ENCODE measurements around the gene PPWD1.
"Not testable (repeated sequence)": the region's sequence is repeated elsewhere in the genome, so short reads cannot be mapped to it uniquely, and the experiment has no call there.

Gene PPWD1

GRCh38 chr5:65562731-65563701 is at the start of gene PPWD1, which contains the start of gene CENPK:
Gene PPWD1 (plus strand): TSS chr5:65563296. CDS start chr5:65563311, 15 bp downstream.
Gene CENPK (minus strand): TSS chr5:65563168. CDS start chr5:65554907, 8,261 bp downstream.
- DNase-seq (ENCODE audit: low read depth, low spot score), result peak; percentile 90

GRCh38 chr5:65525726-65526125 is 37.4 kb upstream of the PPWD1 start:
- no peak for DNase-seq (ENCODE audit: low read depth, low spot score)

- DNase-seq (ENCODE audit: low read depth, low spot score), result no peak
These were observed 32.2 kb upstream of the PPWD1 start for GRCh38 chr5:65530904-65531303.

DNA sequence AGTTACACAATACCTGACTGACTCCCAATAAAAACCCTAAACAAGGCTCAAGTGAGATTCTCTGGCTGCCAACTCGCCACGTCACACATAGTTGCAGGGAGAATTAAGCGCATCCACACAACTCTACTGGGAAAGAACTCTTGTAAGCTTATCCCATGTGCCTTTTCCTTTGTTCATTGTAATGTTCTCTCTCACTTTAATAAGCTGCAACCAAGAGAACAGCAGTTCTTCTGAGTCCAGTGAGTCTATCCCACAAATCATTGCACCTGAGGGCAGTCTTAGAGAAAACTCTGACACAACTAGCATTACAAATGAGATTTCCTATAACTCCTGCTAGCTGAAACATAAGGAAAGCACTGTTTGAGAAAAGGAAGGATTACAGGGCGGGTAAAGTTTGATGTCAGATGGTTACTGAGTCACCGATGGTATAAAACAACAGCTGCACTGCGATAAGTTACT is 27.5 kb upstream of the PPWD1 start:
- DNase-seq (ENCODE audit: low read depth, low spot score), result no peak

GRCh38 chr5:65539827-65540226 is 23.3 kb upstream of the PPWD1 start:
- no peak for DNase-seq (ENCODE audit: low read depth, low spot score)

- no peak for DNase-seq (ENCODE audit: low read depth, low spot score)
These were observed 18.6 kb upstream of the PPWD1 start for GRCh38 chr5:65544473-65544872.

- DNase-seq (ENCODE audit: low read depth, low spot score), result no peak
These were observed 17.0 kb upstream of the PPWD1 start for GRCh38 chr5:65546141-65546540.

- DNase-seq (ENCODE audit: low read depth, low spot score), result no peak
These were observed 14.8 kb upstream of the PPWD1 start for GRCh38 chr5:65548281-65548680.

- no peak for DNase-seq (ENCODE audit: low read depth, low spot score)
These were observed 9.2 kb upstream of the PPWD1 start for GRCh38 chr5:65553941-65554340.

- no peak for DNase-seq (ENCODE audit: low read depth, low spot score)
These were observed 7.8 kb upstream of the PPWD1 start for GRCh38 chr5:65555287-65555686.

- no peak for DNase-seq (ENCODE audit: low read depth, low spot score)
These were observed 6.9 kb upstream of the PPWD1 start for GRCh38 chr5:65556181-65556580.

DNA sequence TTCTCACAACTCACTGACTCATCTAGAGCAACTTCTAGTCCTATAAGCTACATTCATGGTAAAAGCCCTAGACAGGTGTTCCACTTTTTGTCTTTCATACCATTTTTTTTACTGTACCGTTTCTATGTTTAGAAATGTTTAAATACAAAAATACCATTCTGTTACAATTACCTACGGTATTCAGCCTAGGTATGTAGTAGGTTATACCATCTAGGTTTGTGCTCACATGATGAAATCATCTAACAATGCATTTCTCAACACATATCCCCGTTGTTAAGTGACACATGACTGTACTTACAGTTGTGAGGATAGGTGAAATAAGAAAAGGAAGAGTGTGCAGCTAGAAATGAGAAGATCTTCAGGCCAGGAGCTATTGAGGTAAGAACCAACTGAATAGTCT is 6.4 kb upstream of the PPWD1 start:
- no peak for DNase-seq (ENCODE audit: low read depth, low spot score)

- no peak for DNase-seq (ENCODE audit: low read depth, low spot score)
These were observed 681 bp downstream of the PPWD1 start for GRCh38 chr5:65563777-65564176.

DNA sequence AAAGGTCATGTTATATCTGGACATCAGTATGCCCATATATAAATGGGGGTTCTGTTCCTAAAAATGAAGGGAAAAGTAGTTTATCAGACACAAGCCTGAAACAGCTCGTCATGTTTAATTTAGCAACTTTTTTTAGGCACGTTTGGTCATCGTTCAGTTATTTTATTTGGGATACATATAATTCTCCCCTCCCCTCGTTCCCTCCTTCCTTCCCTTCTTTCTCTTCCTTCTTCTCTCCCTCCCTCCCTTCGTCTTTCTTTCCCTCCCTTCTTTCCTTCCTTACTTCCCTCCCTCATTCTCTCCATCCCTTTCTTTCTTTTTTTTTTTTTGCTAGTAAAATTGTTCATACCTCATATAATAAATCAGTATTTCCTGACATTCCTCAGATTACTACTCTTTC is 3.4 kb downstream of the PPWD1 start:
- DNase-seq (ENCODE audit: low read depth, low spot score), result no peak

GRCh38 chr5:65570598-65571226 is 7.6 kb downstream of the PPWD1 start:
- DNase-seq (ENCODE audit: low read depth, low spot score), result no peak

DNA sequence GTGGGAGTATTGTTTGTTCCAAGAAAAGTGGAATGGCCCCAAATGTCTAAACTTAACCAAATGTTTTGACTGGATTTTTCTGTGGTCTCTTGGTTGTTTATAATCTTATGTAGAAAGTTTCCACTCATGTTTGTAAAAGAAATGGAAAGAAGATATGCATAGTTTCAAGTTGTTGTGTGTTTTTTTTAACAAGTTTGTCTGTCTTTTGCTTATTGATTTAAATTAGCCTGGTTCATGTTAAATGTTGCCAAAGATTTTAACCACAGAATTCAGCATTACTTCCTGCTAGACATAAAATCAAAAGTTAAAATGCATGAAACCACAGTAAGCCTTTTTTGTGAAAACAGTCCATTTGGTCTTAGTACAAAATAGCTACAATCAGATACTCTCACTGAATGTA is 14.0 kb downstream of the PPWD1 start:
- DNase-seq (ENCODE audit: low read depth, low spot score), result no peak

DNA sequence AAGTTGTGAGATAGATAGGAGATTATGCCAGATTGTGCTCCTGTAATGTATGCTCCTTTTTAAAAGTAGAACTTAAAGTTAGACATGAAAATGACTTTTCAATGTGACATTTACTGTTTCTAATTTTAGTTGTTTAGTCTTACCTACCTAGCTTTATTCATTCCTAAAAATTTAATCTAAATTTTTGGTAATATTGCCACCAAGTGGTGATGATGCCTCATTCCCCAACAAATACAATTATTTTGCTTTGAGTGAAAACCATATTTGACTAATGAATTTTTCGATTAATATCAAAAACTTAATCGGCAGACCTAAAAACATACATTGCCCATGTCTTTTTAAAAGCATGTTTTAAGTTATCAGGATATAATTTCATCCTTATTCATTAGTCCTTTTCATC is 25.6 kb downstream of the PPWD1 start:
- DNase-seq (ENCODE audit: low read depth, low spot score), result no peak

GRCh38 chr5:65601761-65602160 is 38.7 kb downstream of the PPWD1 start:
- DNase-seq (ENCODE audit: low read depth, low spot score), result not testable (repeated sequence)

- no peak for DNase-seq (ENCODE audit: low read depth, low spot score)
These were observed 48.4 kb downstream of the PPWD1 start for GRCh38 chr5:65611524-65611923.

GRCh38 chr5:65612298-65612907 is 49.3 kb downstream of the PPWD1 start:
- no peak for DNase-seq (ENCODE audit: low read depth, low spot score)

GRCh38 chr5:65620021-65620420 is 56.9 kb downstream of the PPWD1 start:
- DNase-seq (ENCODE audit: low read depth, low spot score), result no peak

GRCh38 chr5:65621961-65622360 is 58.9 kb downstream of the PPWD1 start:
- not testable (repeated sequence) for DNase-seq (ENCODE audit: low read depth, low spot score)

Measured in iPS DF 19.7 (cell line).